Progenitor cell of endocrine pancreas (in vitro differentiated cells): Measurements from ENCODE around the gene MKKS. TPM values are rescaled to one million over a fixed set of nuclear protein-coding genes. Genes with fewer than 3 reads are reported as not detected.

Source experiments
- DNase-seq: peaks from one replicate; pipeline ENCODE4 v3.0.0; 2021; ENCODE audit warnings: low spot score; ENCODE audit not compliant: unreplicated experiment
- H3K27ac Mint-ChIP-seq: 2 replicates; pipeline ENCODE4 v1.8.0; 2021; ENCODE audit warnings: mild to moderate bottlenecking, moderate library complexity, mixed read lengths
- H3K27me3 Mint-ChIP-seq: 2 replicates; pipeline ENCODE4 v1.8.0; 2021; ENCODE audit warnings: mixed read lengths
- H3K36me3 Mint-ChIP-seq: 2 replicates; pipeline ENCODE4 v1.8.0; 2022; ENCODE audit warnings: mixed read lengths; ENCODE audit not compliant: insufficient read depth
- H3K4me1 Mint-ChIP-seq: 2 replicates; pipeline ENCODE4 v1.8.0; 2021; ENCODE audit warnings: low read depth, mixed read lengths
- H3K4me3 Mint-ChIP-seq: 2 replicates; pipeline ENCODE4 v1.8.0; 2021; ENCODE audit warnings: low read depth, mild to moderate bottlenecking, moderate library complexity, mixed read lengths
- H3K9me3 Mint-ChIP-seq: 2 replicates; pipeline ENCODE4 v1.8.0; 2021; ENCODE audit warnings: low read depth, mixed read lengths
- CTCF ChIP-seq: fragments of 200-600 bp; sonication (generic); IDR thresholded peaks from one replicate; pipeline ENCODE4 v1.5.0; 2021; ENCODE audit warnings: antibody characterized with exemption, mild to moderate bottlenecking; ENCODE audit not compliant: unreplicated experiment
- total RNA-seq: library from RNA; stranded (reverse); gene quantifications from 2 replicates; pipeline ENCODE4 v1.2.1, GENCODE V29; 2021

Gene MKKS
- total RNA-seq, 1 donor from 2014 or later, result 17.8 TPM

GRCh38 chr20:10454151-10454750 lies 20.2 kb upstream of the MKKS start:
- TF ChIP-seq CTCF, result no peak
- Mint-ChIP-seq H3K27ac (no peak overlapping the region), H3K36me3 (peaks cover 15% of the 10 kb centered on the region), H3K9me3 (peaks cover 10% of the 10 kb centered on the region), H3K4me3 (no peak overlapping the region), H3K4me1 (no peaks in the 10 kb centered on the region), H3K27me3 (no peaks in the 10 kb centered on the region)
- no peak for DNase-seq

- H3K36me3 Mint-ChIP-seq, result peaks cover 7% of the 10 kb centered on the region
- H3K27me3 Mint-ChIP-seq, result no peaks in the 10 kb centered on the region
- no peaks in the 10 kb centered on the region for H3K4me1 Mint-ChIP-seq
- peaks cover 10% of the 10 kb centered on the region for H3K9me3 Mint-ChIP-seq
- H3K4me3 Mint-ChIP-seq, result no peak overlapping the region
- TF ChIP-seq CTCF, result no peak
- H3K27ac Mint-ChIP-seq, result peak overlapping the region; percentile 66
- DNase-seq, result no peak
Measured at GRCh38 chr20:10453241-10453640, 19.2 kb upstream of the MKKS start.

GRCh38 chr20:10449270-10449669 lies 15.2 kb upstream of the MKKS start:
- peak overlapping the region; percentile 38 for H3K27ac Mint-ChIP-seq
- no peaks in the 10 kb centered on the region for H3K9me3 Mint-ChIP-seq
- H3K36me3 Mint-ChIP-seq, result peaks cover 2% of the 10 kb centered on the region
- peaks cover 2% of the 10 kb centered on the region for H3K4me1 Mint-ChIP-seq
- DNase-seq, result no peak
- TF ChIP-seq CTCF, result no peak
- H3K4me3 Mint-ChIP-seq, result no peak overlapping the region
- H3K27me3 Mint-ChIP-seq, result no peaks in the 10 kb centered on the region

GRCh38 chr20:10448270-10449156 lies 14.5 kb upstream of the MKKS start:
- Mint-ChIP-seq H3K27ac (no peak overlapping the region), H3K9me3 (no peaks in the 10 kb centered on the region), H3K36me3 (peaks cover 2% of the 10 kb centered on the region), H3K4me1 (peaks cover 2% of the 10 kb centered on the region), H3K4me3 (no peak overlapping the region), H3K27me3 (no peaks in the 10 kb centered on the region)
- DNase-seq, result no peak
- TF ChIP-seq CTCF, result no peak

- no peak for TF ChIP-seq CTCF
- no peak for DNase-seq
- no peaks in the 10 kb centered on the region for H3K27me3 Mint-ChIP-seq
- H3K4me1 Mint-ChIP-seq, result peaks cover 2% of the 10 kb centered on the region
- H3K4me3 Mint-ChIP-seq, result no peak overlapping the region
- no peaks in the 10 kb centered on the region for H3K9me3 Mint-ChIP-seq
- H3K36me3 Mint-ChIP-seq, result peaks cover 1% of the 10 kb centered on the region
- no peak overlapping the region for H3K27ac Mint-ChIP-seq
Measured at GRCh38 chr20:10447028-10447427, 13.0 kb upstream of the MKKS start.
